HAP-1 (cell line): Measurements from ENCODE around the gene FAM168B.
"Not testable (repeated sequence)": the region's sequence is repeated elsewhere in the genome, so short reads cannot be mapped to it uniquely, and the experiment has no call there.

Experiments used
- DNase-seq, 2 experiments: peaks; one replicate each; pipeline ENCODE4 v3.0.0-alpha.2; 2016 to 2020; ENCODE audit warnings: low spot score in 2 of 2
- H3K27me3 ChIP-seq: fragments of 250-450 bp; sonication (Bioruptor Pico); 2 replicates; pipeline ENCODE4 v1.5.1; 2020; ENCODE audit warnings: low read depth, mild to moderate bottlenecking, moderate library complexity
- H3K36me3 ChIP-seq: fragments of 250-450 bp; sonication (Bioruptor Pico); replicated peaks from 2 replicates; pipeline ENCODE4 v1.5.1; 2020; ENCODE audit warnings: mild to moderate bottlenecking
- H3K4me1 ChIP-seq: fragments of 250-450 bp; sonication (Bioruptor Pico); 2 replicates; pipeline ENCODE4 v1.5.1; 2020; ENCODE audit warnings: mild to moderate bottlenecking
- H3K4me3 ChIP-seq: fragments of 250-450 bp; sonication (Bioruptor Pico); 2 replicates; pipeline ENCODE4 v1.5.1; 2020; ENCODE audit warnings: mild to moderate bottlenecking, moderate library complexity
- H3K9me3 ChIP-seq: fragments of 250-450 bp; sonication (Bioruptor Pico); 2 replicates; pipeline ENCODE4 v1.5.1; 2020; ENCODE audit warnings: mild to moderate bottlenecking, moderate library complexity
- in situ Hi-C: fragments of 300-500 bp; cut with MboI; formaldehyde crosslinking; loops from 3 replicates; pipeline ENCODE4 v1.14.3; 2020; ENCODE audit warnings: low sequenced_read_pairs, inconsistent platforms, mixed read lengths

FAM168B gene

DNA sequence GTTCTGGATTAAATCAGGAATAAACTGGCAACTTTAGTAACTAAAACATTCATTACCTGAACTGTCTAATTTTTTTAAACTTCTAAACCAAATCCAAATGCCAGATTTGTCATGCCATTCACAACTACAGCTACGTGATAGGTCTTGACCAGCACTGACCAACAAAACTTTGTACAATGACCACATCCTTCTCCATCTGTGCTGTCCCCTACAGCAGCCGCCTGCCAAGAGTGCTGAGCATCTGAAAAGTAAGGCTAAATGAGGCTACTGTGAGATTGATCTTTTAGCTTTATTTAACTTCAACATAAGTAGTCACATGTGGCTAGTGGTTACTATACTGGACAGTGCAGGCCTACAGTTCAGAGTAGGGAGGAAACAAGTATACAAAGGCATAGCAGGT lies 7.6 kb downstream of the FAM168B start:
- in situ Hi-C loops: loop anchor here (25.0 kb wide), 1 partner anchor 898 kb away; the partner anchor contains the start of genes MZT2B, SMPD4 and TUBA3E
- Histone ChIP-seq H3K4me1 (no peaks in the 10 kb centered on the region), H3K4me3 (no peak overlapping the region), H3K36me3 (peaks cover 74% of the 10 kb centered on the region), H3K9me3 (no peaks in the 10 kb centered on the region), H3K27me3 (no peaks in the 10 kb centered on the region)
- no peak for DNase-seq

DNA sequence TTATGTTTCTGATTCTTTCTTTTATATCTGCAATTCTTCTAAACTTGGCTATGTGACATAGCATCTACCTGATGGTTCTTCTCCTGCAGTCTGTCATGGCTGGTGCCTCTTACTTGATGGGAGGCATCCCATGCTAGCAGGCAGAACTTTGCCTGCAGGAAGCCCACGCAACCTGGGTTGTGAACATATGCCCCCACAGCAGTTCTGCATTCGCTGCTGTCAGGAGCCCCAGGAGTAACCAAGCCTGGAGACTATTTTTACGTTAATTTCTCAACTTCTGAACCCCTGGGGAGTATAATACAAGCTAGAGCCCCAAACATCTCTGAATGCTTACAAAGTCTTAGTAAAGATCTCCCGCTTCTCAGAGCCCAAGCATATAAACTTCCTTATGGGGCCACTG lies 12.1 kb downstream of the FAM168B start:
- Histone ChIP-seq H3K27me3 (no peaks in the 10 kb centered on the region), H3K4me3 (no peak overlapping the region), H3K36me3 (peaks cover 78% of the 10 kb centered on the region), H3K4me1 (no peaks in the 10 kb centered on the region), H3K9me3 (no peaks in the 10 kb centered on the region)
- no peak for DNase-seq
- in situ Hi-C loops: loop anchor here (25.0 kb wide), 1 partner anchor 894 kb away; the partner anchor contains the start of genes MZT2B, SMPD4 and TUBA3E

DNA sequence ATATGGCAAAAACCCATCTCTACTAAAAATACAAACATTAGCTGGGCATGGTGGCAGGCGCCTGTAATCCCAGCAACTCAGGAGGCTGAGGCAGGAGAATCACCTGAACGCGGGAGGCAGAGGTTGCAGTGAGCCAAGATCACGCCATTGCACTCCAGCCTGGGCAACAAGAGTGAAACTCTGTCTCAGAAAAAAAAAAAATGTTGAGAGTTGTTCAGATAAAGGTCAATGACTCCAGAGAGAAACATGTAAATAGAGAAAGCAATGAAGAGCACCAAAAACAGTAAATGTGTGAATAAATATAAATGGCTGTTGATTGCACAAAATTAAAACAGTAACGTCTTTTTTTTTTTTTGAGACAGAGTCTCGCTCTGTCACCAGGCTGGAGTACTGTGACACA lies 13.3 kb downstream of the FAM168B start:
- H3K27me3 ChIP-seq, DNase-seq, H3K4me3 ChIP-seq, H3K9me3 ChIP-seq, H3K4me1 ChIP-seq: not testable (repeated sequence)
- peaks cover 75% of the 10 kb centered on the region for H3K36me3 ChIP-seq
- in situ Hi-C loops: loop anchor here (25.0 kb wide), 1 partner anchor 893 kb away; the partner anchor contains the start of genes MZT2B, SMPD4 and TUBA3E

GRCh38 chr2:131077966-131078365 lies 15.3 kb downstream of the FAM168B start:
- in situ Hi-C loops: loop anchor here (25.0 kb wide), 1 partner anchor 891 kb away; the partner anchor contains the start of genes MZT2B, SMPD4 and TUBA3E
- no peaks in the 10 kb centered on the region for H3K4me1 ChIP-seq
- peaks cover 89% of the 10 kb centered on the region for H3K36me3 ChIP-seq
- DNase-seq: no peak
- H3K27me3 ChIP-seq: no peaks in the 10 kb centered on the region
- no peak overlapping the region for H3K4me3 ChIP-seq
- H3K9me3 ChIP-seq: no peaks in the 10 kb centered on the region

DNA sequence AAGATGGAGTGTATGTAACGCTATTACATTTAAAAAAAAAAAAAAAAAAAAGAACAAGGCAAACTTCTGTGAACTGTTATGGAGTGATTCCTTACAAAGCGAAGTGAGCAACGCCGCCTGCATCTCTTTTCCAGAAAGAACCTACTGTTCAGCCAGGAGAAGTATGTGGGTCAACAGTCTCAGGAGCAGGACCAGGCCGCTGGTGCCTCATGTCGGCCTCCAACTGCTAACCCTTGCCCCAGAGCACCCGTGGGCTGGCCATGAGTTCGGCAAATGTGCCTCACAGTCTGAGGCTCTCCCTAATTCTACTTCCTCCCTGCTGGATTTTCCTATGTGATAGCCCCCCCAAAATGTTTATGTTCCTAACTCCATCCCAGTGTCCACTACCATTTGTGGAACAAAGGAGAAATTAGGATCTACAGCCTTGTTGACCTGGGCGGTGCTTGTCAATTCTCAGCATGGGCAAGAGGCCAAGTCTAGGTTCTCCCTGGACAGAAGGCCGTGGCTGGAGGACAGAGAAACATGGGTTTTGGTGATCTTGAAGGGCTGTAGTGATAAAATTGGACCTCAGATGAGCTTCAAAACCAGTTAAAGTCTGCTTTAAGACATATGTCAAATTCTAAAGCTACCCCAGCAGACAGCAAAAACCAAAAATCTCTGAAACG lies 15.9 kb downstream of the FAM168B start:
- in situ Hi-C loops: loop anchor here (25.0 kb wide), 1 partner anchor 890 kb away; the partner anchor contains the start of genes MZT2B, SMPD4 and TUBA3E
- H3K36me3 ChIP-seq: peaks cover 89% of the 10 kb centered on the region

GRCh38 chr2:131076707-131077106 lies 16.6 kb downstream of the FAM168B start:
- H3K36me3 ChIP-seq: peaks cover 89% of the 10 kb centered on the region
- no peak overlapping the region for H3K4me3 ChIP-seq
- in situ Hi-C loops: loop anchor here (25.0 kb wide), 1 partner anchor 889 kb away; the partner anchor contains the start of genes MZT2B, SMPD4 and TUBA3E
- H3K9me3 ChIP-seq: no peaks in the 10 kb centered on the region
- H3K27me3 ChIP-seq: no peaks in the 10 kb centered on the region
- H3K4me1 ChIP-seq: no peaks in the 10 kb centered on the region
- DNase-seq: no peak

More for the DNA sequence above, 15.9 kb downstream of the FAM168B start:
- Histone ChIP-seq H3K4me1 (no peaks in the 10 kb centered on the region), H3K9me3 (no peaks in the 10 kb centered on the region), H3K4me3 (no peak overlapping the region), H3K27me3 (no peaks in the 10 kb centered on the region)
- DNase-seq: no peak

GRCh38 chr2:131075578-131075977 lies 17.7 kb downstream of the FAM168B start:
- H3K4me3 ChIP-seq, DNase-seq, H3K27me3 ChIP-seq, H3K4me1 ChIP-seq, H3K9me3 ChIP-seq: not testable (repeated sequence)
- in situ Hi-C loops: loop anchor here (25.0 kb wide), 1 partner anchor 888 kb away; the partner anchor contains the start of genes MZT2B, SMPD4 and TUBA3E
- H3K36me3 ChIP-seq: peaks cover 89% of the 10 kb centered on the region

DNA sequence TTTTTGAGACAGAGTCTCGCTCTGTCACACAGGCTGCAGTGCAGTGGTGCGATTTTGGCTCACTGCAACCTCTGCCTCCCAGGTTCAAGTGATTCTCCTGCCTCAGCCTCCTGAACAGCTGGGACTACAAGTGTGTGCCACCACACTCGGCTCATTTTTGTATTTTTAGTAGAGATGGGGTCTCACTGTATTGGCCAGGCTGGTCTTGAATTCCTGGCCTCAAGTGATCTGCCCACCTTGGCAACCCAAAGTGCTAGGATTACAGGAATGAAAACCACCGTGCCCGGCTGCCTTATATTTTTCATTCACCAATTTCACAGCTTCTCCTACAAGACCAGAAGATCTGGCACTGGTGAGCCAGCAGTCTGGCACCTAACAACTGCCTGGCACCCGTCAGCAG lies 25.1 kb downstream of the FAM168B start:
- in situ Hi-C loops, H3K9me3 ChIP-seq, H3K4me3 ChIP-seq, H3K4me1 ChIP-seq, H3K27me3 ChIP-seq, DNase-seq: not testable (repeated sequence)
- H3K36me3 ChIP-seq: peaks cover 65% of the 10 kb centered on the region

GRCh38 chr2:131067465-131068125 lies 25.7 kb downstream of the FAM168B start:
- Histone ChIP-seq H3K27me3 (no peaks in the 10 kb centered on the region), H3K4me1 (peaks cover 2% of the 10 kb centered on the region; the same call in 1 of the 2 replicates), H3K36me3 (peaks cover 64% of the 10 kb centered on the region), H3K4me3 (no peak overlapping the region), H3K9me3 (no peaks in the 10 kb centered on the region)
- no peak for DNase-seq
- in situ Hi-C loops: no loop called here

GRCh38 chr2:131064589-131065512 lies 28.4 kb downstream of the FAM168B start:
- in situ Hi-C loops: no loop called here
- no peaks in the 10 kb centered on the region for H3K9me3 ChIP-seq
- H3K27me3 ChIP-seq: no peaks in the 10 kb centered on the region
- H3K4me3 ChIP-seq: no peak overlapping the region
- no peak for DNase-seq
- H3K4me1 ChIP-seq: no peaks in the 10 kb centered on the region; the same call in 1 of the 2 replicates
- peaks cover 53% of the 10 kb centered on the region for H3K36me3 ChIP-seq

- no peaks in the 10 kb centered on the region for H3K9me3 ChIP-seq
- no peak for DNase-seq
- no peaks in the 10 kb centered on the region for H3K27me3 ChIP-seq
- H3K36me3 ChIP-seq: peaks cover 58% of the 10 kb centered on the region
- H3K4me3 ChIP-seq: no peak overlapping the region
- in situ Hi-C loops: no loop called here
- no peaks in the 10 kb centered on the region; the same call in 1 of the 2 replicates for H3K4me1 ChIP-seq
Measured at GRCh38 chr2:131063501-131064283, 29.6 kb downstream of the FAM168B start.

DNA sequence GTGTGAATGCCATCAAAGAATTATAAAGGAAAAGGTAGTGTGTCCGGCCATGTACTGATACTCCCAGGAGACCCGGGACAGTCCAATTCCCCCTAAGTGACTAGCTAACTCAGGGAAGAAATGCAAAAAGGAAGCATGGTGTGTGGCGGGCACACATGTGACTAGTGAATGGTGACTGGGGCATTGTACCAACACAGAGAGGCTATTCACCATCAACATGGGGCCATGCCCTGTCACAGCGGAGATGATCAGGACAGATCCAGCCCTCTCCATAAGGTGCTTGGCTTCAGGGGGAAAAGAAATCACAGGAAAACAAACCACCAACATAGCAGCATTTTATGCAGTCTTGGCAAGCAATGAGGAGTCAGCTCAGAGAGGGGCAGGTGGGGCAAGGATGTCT lies 34.3 kb downstream of the FAM168B start:
- Histone ChIP-seq H3K4me1 (no peaks in the 10 kb centered on the region; the same call in 1 of the 2 replicates), H3K9me3 (no peaks in the 10 kb centered on the region), H3K4me3 (no peak overlapping the region), H3K27me3 (no peaks in the 10 kb centered on the region), H3K36me3 (peaks cover 69% of the 10 kb centered on the region)
- DNase-seq: no peak
- in situ Hi-C loops: no loop called here
